Nephron (organoid): Measurements from ENCODE around the gene ACBD3.
"Not testable (repeated sequence)": the region's sequence is repeated elsewhere in the genome, so short reads cannot be mapped to it uniquely, and the experiment has no call there.

ENCODE experiments used
- H3K27ac Mint-ChIP-seq, 3 experiments: 2 replicates each; pipeline ENCODE4 v1.8.0; 2020; ENCODE audit warnings: mixed read lengths in 3 of 3, mild to moderate bottlenecking in 2 of 3, moderate library complexity in 1 of 3
- H3K27me3 Mint-ChIP-seq: 2 replicates; pipeline ENCODE4 v1.8.0; 2021; ENCODE audit warnings: low read depth, mild to moderate bottlenecking, moderate library complexity, mixed read lengths
- H3K36me3 Mint-ChIP-seq: 2 replicates; pipeline ENCODE4 v1.8.0; 2020; ENCODE audit warnings: low read depth, mixed read lengths
- H3K4me1 Mint-ChIP-seq: 2 replicates; pipeline ENCODE4 v1.8.0; 2020; ENCODE audit warnings: mixed read lengths
- H3K4me3 Mint-ChIP-seq, 3 experiments: 2 replicates each; pipeline ENCODE4 v1.8.0; 2020; ENCODE audit warnings: mild to moderate bottlenecking in 3 of 3, mixed read lengths in 3 of 3, moderate library complexity in 2 of 3
- H3K9me3 Mint-ChIP-seq: 2 replicates; pipeline ENCODE4 v1.8.0; 2020; ENCODE audit warnings: mixed read lengths
- CTCF ChIP-seq, 3 experiments: fragments of 200-600 bp; sonication (generic); IDR thresholded peaks; one replicate each; pipeline ENCODE4 v1.5.0; 2021; ENCODE audit warnings: antibody characterized with exemption in 3 of 3; ENCODE audit not compliant: unreplicated experiment in 3 of 3

ACBD3 gene

GRCh38 chr1:226207048-226207447 is 20.5 kb upstream of the ACBD3 start:
- H3K36me3 Mint-ChIP-seq, result no peaks in the 10 kb centered on the region
- TF ChIP-seq CTCF (IDR thresholded peaks at IDR 0.05; ENCODE audit: unreplicated experiment in 3 of 3), result no peak
- H3K4me1 Mint-ChIP-seq, result peaks cover 10% of the 10 kb centered on the region
- peaks cover 4% of the 10 kb centered on the region for H3K27me3 Mint-ChIP-seq
- no peak overlapping the region for H3K27ac Mint-ChIP-seq
- H3K9me3 Mint-ChIP-seq, result no peaks in the 10 kb centered on the region
- H3K4me3 Mint-ChIP-seq, result no peak overlapping the region

GRCh38 chr1:226204198-226204597 is 17.7 kb upstream of the ACBD3 start:
- no peak for TF ChIP-seq CTCF (IDR thresholded peaks at IDR 0.05; ENCODE audit: unreplicated experiment in 3 of 3)
- H3K36me3 Mint-ChIP-seq, result no peaks in the 10 kb centered on the region
- H3K9me3 Mint-ChIP-seq, result no peaks in the 10 kb centered on the region
- no peak overlapping the region for H3K27ac Mint-ChIP-seq
- H3K27me3 Mint-ChIP-seq, result peaks cover 10% of the 10 kb centered on the region
- no peak overlapping the region for H3K4me3 Mint-ChIP-seq
- H3K4me1 Mint-ChIP-seq, result peaks cover 1% of the 10 kb centered on the region

GRCh38 chr1:226203655-226204054 is 17.1 kb upstream of the ACBD3 start:
- Mint-ChIP-seq H3K27me3 (peaks cover 10% of the 10 kb centered on the region), H3K27ac (no peak overlapping the region), H3K4me1 (no peaks in the 10 kb centered on the region), H3K9me3 (no peaks in the 10 kb centered on the region), H3K36me3 (no peaks in the 10 kb centered on the region), H3K4me3 (no peak overlapping the region)
- TF ChIP-seq CTCF (IDR thresholded peaks at IDR 0.05; ENCODE audit: unreplicated experiment in 3 of 3), result no peak

DNA sequence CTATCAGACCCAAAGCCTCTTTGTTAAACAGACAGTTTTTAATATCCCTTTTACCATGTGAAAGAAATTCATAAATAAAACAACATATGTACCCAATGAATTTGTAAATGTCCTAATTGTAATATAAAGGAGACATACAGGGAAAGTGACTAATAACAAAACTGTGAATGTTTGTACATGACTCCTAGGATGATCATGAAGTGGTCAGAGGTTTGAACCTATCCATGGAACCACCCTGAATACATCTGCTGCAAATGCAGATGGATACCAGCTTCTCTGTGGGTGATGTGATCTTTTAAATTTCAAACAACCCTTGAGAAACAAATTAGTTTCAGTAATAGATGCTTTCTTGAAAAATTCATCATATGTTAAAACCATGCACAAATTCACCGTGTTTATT is 16.7 kb upstream of the ACBD3 start:
- no peaks in the 10 kb centered on the region for H3K4me1 Mint-ChIP-seq
- peaks cover 10% of the 10 kb centered on the region for H3K27me3 Mint-ChIP-seq
- no peak overlapping the region for H3K27ac Mint-ChIP-seq
- no peaks in the 10 kb centered on the region for H3K9me3 Mint-ChIP-seq
- no peak overlapping the region for H3K4me3 Mint-ChIP-seq
- no peaks in the 10 kb centered on the region for H3K36me3 Mint-ChIP-seq
- TF ChIP-seq CTCF (IDR thresholded peaks at IDR 0.05; ENCODE audit: unreplicated experiment in 3 of 3), result no peak

DNA sequence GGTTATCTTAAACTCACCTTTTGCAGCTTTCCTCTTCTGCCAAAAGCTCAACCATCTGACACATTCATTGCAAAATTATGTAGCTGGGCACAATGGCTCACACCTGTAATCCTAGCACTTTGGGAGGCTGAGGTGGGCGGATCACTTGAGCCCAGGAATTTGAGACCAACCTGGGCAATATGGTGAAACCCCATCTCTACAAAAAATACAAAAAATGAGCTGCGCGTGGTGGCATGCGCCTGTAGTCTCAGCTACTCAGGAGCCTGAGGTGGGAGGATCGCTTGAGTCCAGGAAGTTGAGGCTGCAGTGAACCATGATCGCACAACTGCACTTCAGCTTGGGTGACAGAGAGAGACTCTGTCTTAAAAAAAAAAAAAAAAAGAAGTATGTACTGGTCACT is 16.1 kb upstream of the ACBD3 start:
- H3K4me1 Mint-ChIP-seq, H3K27ac Mint-ChIP-seq, H3K4me3 Mint-ChIP-seq, H3K9me3 Mint-ChIP-seq, H3K36me3 Mint-ChIP-seq: not testable (repeated sequence)
- H3K27me3 Mint-ChIP-seq, result peaks cover 15% of the 10 kb centered on the region

- Mint-ChIP-seq H3K36me3 (no peaks in the 10 kb centered on the region), H3K9me3 (no peaks in the 10 kb centered on the region), H3K27me3 (peaks cover 17% of the 10 kb centered on the region), H3K27ac (no peak overlapping the region), H3K4me1 (no peaks in the 10 kb centered on the region), H3K4me3 (no peak overlapping the region)
- no peak for TF ChIP-seq CTCF (IDR thresholded peaks at IDR 0.05; ENCODE audit: unreplicated experiment in 3 of 3)
Observed at GRCh38 chr1:226202246-226202645, 15.7 kb upstream of the ACBD3 start.
